ENCODE data around the gene GOLIM4.

DNA sequence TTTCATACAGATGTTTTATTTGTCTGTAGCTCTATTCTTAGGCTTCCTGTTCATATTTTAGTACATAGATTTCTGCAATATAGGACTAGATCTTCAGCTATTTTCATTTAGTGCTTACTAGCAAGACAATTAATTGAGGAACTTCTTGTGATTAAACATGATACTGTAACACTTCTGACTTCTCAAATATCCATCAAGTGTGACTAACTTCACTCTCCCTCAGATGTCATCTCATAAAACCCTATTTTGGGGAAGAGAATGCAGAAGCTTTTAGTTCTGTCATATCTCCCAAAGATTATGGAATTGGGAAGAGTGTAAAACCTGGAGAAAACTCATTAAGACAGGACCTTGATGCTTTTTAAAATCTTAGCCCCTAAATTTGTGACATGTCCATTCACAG, 28.6 kb upstream of the GOLIM4 start:
- TF ChIP-seq, protein P1, sequence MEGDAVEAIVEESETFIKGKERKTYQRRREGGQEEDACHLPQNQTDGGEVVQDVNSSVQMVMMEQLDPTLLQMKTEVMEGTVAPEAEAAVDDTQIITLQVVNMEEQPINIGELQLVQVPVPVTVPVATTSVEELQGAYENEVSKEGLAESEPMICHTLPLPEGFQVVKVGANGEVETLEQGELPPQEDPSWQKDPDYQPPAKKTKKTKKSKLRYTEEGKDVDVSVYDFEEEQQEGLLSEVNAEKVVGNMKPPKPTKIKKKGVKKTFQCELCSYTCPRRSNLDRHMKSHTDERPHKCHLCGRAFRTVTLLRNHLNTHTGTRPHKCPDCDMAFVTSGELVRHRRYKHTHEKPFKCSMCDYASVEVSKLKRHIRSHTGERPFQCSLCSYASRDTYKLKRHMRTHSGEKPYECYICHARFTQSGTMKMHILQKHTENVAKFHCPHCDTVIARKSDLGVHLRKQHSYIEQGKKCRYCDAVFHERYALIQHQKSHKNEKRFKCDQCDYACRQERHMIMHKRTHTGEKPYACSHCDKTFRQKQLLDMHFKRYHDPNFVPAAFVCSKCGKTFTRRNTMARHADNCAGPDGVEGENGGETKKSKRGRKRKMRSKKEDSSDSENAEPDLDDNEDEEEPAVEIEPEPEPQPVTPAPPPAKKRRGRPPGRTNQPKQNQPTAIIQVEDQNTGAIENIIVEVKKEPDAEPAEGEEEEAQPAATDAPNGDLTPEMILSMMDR (IDR thresholded peaks at IDR 0.05), result no peak
- TF ChIP-seq RNF2 (IDR thresholded peaks at IDR 0.05; ENCODE audit: borderline replicate concordance, low read depth) (no peak), CEBPB (IDR thresholded peaks at IDR 0.05) (no peak), FOSL2 (IDR thresholded peaks at IDR 0.05) (no peak), FOSL2 (CRISPR knock-in tag; IDR thresholded peaks at IDR 0.05) (no peak), RAD21 (conservative IDR thresholded peaks at IDR 0.05 in 1 of 2, IDR thresholded peaks at IDR 0.05 in 1 of 2) (no peak), POLR2A (IDR thresholded peaks at IDR 0.05; ENCODE audit: low read length) (no peak), GATA3 (IDR thresholded peaks at IDR 0.05; ENCODE audit: borderline replicate concordance) (no peak), MAFK (IDR thresholded peaks at IDR 0.05; ENCODE audit: partially characterized antibody) (no peak), EP300 (IDR thresholded peaks at IDR 0.05) (no peak)

All from A549 (cell line).